NCI-H748 treated with DMSO at 0.1 percent for 48 hours (cell line): ENCODE measurements around the gene RGS16.

Experiments used
- DNase-seq: peaks from one replicate; lab custom pipeline; 2025; lab: John Stamatoyannopoulos, UW

RGS16 gene

DNA sequence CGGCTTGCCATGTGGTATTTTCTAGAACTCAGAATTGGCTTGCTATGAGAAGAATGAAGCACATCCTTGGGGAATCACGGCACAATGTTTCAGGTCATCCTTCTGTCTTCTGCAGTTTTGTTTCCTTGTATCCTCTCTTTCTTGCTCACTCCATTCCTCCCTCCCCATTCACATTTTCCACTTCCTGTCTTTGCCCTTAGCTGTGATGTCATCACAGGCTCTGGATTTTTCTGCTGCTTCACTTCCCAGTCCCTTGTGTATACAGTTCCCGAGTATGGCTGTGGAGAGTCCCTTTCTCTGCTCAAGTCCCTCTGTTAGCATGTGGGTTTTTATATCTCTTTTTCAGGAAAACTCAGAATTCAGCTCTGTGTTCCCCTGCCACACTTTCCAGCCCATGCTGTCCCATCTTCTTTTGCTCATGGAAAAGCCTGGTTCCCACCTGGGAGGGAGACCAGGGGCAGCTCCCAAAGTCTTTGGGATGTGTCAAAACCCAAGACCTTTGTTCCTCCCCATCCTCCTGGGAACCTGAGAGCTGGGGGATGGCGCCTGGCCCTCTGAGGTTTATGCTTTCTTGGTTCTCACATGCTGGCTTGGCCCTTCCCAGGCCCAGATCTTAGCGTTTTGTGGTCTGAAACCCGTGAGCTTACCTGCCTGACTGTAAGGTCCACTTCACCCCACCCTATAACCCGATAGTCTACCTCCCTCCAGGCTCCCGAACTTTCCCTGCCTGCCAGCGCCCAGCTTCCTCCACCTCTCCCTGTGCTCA is 4.8 kb upstream of the RGS16 start:
- DNase-seq: no peak

GRCh38 chr1:182608236-182608635 is 4.0 kb upstream of the RGS16 start:
- no peak for DNase-seq

DNA sequence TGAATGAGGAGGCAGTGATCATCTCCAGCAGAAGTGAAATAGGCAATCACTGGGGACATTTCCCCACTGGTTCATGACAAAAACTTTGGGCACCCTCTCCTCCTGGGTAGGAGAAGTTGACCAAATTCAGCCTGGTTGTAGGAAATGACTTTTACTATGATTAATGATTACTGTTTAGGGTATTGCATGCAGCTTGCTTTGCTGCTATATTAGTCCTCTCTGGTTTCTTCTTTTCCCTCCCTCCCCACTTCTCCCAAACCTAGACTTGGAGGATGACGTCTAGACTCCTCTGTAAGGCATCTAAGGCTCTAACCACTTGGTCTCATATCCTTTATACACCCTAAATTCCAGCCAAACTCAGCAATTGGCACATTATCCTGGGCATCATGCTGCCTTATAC is 3.4 kb upstream of the RGS16 start:
- DNase-seq: no peak

- no peak for DNase-seq
These were observed 479 bp downstream of the RGS16 start for GRCh38 chr1:182603646-182604174.

GRCh38 chr1:182602935-182603645 is 1.1 kb downstream of the RGS16 start:
- DNase-seq: no peak

- peak; percentile 38 for DNase-seq
These were observed 2.3 kb downstream of the RGS16 start for GRCh38 chr1:182601913-182602312.

- DNase-seq: peak; percentile 71
These were observed 2.8 kb downstream of the RGS16 start for GRCh38 chr1:182601416-182601786.

GRCh38 chr1:182600745-182601415 is 3.3 kb downstream of the RGS16 start:
- no peak for DNase-seq

- DNase-seq: no peak
These were observed 4.0 kb downstream of the RGS16 start for GRCh38 chr1:182600036-182600713.

- no peak for DNase-seq
These were observed 4.8 kb downstream of the RGS16 start for GRCh38 chr1:182599339-182599738.

DNA sequence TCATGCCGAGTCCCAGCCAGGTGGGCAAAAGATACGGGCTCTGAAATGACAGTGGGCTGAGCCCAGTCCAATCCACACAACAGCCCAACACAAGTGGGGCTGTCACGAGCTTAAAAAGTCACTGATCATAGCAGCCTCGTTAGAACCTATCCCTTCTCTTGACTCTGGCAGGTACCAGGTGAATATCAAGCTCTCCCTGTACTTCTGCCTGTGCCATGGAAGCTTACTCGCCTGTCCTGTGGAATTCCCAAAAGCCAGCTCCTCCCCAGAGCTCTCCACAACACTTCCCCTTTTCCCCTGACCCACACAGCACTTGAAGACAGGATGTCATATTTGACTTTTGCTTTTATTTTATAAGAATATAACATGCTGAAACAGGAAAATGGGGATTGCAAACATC is 5.9 kb downstream of the RGS16 start:
- no peak for DNase-seq

GRCh38 chr1:182596934-182597333 is 7.3 kb downstream of the RGS16 start:
- no peak for DNase-seq

DNA sequence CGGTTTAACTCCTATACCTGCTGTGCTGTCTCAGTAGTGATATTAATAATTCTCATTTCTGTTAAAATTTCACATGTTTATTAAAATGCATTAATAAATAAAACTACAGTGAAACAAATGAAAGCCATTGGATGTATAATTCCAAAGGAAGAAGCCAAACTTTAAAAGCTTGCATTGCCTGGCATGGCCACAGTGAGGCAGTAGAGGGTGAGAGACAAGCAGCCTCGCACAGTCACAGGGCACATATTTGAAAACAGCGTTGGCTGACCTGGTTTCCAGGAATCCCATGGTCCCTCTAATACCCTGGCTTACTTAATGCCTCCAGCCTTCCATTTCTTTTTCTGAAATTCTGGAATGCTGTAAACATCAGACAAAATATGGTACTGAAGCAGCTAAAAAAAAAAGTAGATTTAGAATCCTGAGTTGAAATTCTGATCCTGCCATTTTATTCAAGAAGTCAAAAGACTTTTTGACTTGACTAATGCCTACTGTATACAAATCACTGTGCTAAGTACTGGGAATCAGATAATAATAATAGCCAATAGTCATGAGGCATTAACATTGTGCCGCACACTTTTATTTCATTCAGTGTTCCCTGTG is 8.4 kb downstream of the RGS16 start:
- peak; percentile 12 for DNase-seq

DNA sequence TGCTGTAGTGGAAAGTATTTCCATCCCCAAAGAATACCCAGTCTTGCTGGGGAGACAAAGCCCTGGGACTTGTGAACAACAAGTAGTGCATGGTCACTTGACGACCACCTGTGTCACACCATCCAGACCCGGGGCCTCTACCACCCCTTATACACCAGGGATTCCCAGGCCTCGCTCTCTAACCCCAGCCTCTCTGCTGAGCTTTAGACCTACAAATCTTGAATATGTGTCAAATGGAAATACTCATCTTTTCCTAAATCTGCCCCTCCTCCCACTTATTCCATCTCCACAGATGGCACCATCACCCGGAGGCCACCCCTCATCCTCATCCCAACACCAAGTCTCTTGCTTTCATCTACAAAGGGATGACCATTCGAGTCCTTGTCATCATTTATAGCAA is 14.3 kb downstream of the RGS16 start:
- no peak for DNase-seq

GRCh38 chr1:182589520-182589919 is 14.7 kb downstream of the RGS16 start:
- no peak for DNase-seq

- no peak for DNase-seq
These were observed 15.4 kb downstream of the RGS16 start, which contains the start of gene RNASEL for GRCh38 chr1:182588500-182589396. RNASEL (minus strand) TSS chr1:182589256; CDS start chr1:182586806, 2,450 bp downstream.

- no peak for DNase-seq
These were observed 16.3 kb downstream of the RGS16 start for GRCh38 chr1:182587666-182588499.

DNA sequence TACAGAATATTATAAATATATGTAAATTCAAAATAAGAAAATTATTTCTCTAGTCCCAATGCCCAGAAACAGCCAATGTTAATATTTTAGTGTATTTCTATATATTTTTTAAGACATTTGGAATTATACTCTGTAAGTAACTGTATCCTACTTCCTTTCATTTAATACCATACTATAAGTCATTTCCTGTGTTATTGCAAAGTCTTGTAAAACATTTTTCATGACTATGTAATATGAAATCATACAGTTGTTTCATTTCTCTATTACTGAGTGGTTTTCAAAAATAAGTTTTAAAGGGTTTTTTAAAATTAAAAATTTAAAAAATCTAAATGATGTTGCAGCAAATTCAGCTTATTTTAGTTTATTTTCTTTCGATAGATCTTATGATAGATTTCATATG is 17.1 kb downstream of the RGS16 start:
- DNase-seq: no peak

DNA sequence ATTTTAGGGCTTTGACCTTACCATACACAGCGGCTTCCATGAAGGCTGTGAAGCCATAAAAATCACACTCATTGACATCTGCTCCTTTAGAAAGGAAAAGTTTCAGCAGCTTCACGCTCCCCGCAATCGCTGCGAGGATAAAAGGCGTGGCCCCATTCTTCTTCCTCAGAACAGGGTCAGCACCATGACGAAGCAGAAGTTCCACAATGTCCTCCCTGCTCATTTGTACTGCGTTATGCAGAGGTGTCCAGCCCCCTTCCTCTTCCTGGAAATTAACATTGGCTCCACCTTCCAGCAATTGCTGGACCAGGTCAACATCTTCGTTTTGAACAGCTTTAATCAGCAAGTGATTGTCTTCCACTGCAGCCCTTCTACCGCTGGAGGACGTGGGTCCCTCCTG is 17.8 kb downstream of the RGS16 start:
- DNase-seq: no peak

- DNase-seq: no peak
These were observed 19.4 kb downstream of the RGS16 start for GRCh38 chr1:182584746-182585145.
